Prostate gland (tissue), 2 donors: ENCODE results near the gene TCF12.

Experiments used
- CTCF ChIP-seq, 4 experiments: fragments of 200-600 bp in 2 of 4; fragments of 450-650 bp in 2 of 4; sonication (generic) in 2 of 4; IDR thresholded peaks; 1 replicate in 3 of 4; 2 replicates in 1 of 4; pipeline ENCODE4 v1.5.1; 2016 to 2019; ENCODE audit warnings: antibody characterized with exemption in 4 of 4, mild to moderate bottlenecking in 2 of 4, moderate library complexity in 2 of 4
- POLR2A ChIP-seq: fragments of 450-650 bp; IDR thresholded peaks from one replicate; pipeline ENCODE4 v1.6.1; 2016; ENCODE audit warnings: antibody characterized with exemption, mild to moderate bottlenecking

DNA sequence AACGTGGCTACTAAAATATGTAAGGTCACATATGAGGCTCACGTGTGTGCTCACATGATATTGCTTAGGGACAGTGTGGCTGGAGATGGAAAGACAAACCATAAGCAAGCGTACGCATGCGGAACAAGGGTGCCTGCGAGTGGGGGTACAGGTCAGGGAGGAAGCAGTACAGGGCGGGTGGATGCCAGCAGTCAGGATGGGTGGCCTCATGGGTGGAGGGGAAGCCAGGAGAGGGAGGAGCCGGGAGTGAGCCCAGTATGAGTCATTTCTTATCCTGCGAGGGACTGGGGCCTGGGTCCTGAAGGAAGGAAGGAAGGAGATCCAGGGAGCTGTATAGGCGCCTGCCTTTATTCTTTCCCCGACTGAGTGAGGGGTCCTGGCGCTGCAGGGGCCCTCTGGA, 415.8 kb downstream of the TCF12 start:
- TF ChIP-seq POLR2A (no peak), CTCF (IDR thresholded peaks at IDR 0.05) (no peak)
